Neural progenitor cell (in vitro differentiated cells): ENCODE results near the gene SND1.

Experiments used
- EZH2 ChIP-seq: fragments of 200-600 bp; sonication (generic); IDR thresholded peaks from 2 replicates; pipeline ENCODE4 v1.6.1; 2017; ENCODE audit warnings: antibody characterized with exemption, mild to moderate bottlenecking, moderate library complexity
- TF ChIP-seq, protein P1 (sequence below): fragments of 200-600 bp; sonication (generic); IDR thresholded peaks from 2 replicates; pipeline ENCODE4 v1.5.1; 2017; ENCODE audit warnings: antibody characterized with exemption, mild to moderate bottlenecking

- TF ChIP-seq EZH2, result no peak
- TF ChIP-seq, protein P1, sequence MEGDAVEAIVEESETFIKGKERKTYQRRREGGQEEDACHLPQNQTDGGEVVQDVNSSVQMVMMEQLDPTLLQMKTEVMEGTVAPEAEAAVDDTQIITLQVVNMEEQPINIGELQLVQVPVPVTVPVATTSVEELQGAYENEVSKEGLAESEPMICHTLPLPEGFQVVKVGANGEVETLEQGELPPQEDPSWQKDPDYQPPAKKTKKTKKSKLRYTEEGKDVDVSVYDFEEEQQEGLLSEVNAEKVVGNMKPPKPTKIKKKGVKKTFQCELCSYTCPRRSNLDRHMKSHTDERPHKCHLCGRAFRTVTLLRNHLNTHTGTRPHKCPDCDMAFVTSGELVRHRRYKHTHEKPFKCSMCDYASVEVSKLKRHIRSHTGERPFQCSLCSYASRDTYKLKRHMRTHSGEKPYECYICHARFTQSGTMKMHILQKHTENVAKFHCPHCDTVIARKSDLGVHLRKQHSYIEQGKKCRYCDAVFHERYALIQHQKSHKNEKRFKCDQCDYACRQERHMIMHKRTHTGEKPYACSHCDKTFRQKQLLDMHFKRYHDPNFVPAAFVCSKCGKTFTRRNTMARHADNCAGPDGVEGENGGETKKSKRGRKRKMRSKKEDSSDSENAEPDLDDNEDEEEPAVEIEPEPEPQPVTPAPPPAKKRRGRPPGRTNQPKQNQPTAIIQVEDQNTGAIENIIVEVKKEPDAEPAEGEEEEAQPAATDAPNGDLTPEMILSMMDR, result no peak
Measured at GRCh38 chr7:128056901-128057300, 404.9 kb downstream of the SND1 start.
